ENCODE data around the gene MARVELD3. TPM values are rescaled to one million over a fixed set of nuclear protein-coding genes. Genes with fewer than 3 reads are reported as not detected.

Gene MARVELD3
- total and polyA plus RNA-seq, 2 of the 8 experiments (the other 6 are each of a cell fraction or from before 2014, with no cell fraction given) = 18.0 to 34.8 TPM

GRCh38 chr16:71626018-71626857, at the start of gene MARVELD3 (continued):
- TF ChIP-seq MAFK (IDR thresholded peaks at IDR 0.05; ENCODE audit: low read depth, low read length) (no peak), TCF12 (IDR thresholded peaks at IDR 0.05; ENCODE audit: low read depth, low read length) (no peak), CBX5 (IDR thresholded peaks at IDR 0.05; ENCODE audit: low read depth, low read length) (no peak), GTF2F1 (IDR thresholded peaks at IDR 0.05; ENCODE audit: borderline replicate concordance, low read depth, low read length) (peak; percentile 12; the same call in 1 of the 2 replicates), E2F6 (IDR thresholded peaks at IDR 0.05) (peak; percentile 93), KDM4A (IDR thresholded peaks at IDR 0.05; ENCODE audit: low read depth, low read length, severe bottlenecking) (peak; percentile 69), MAX (IDR thresholded peaks at IDR 0.05) (peak; percentile 94), USF2 (IDR thresholded peaks at IDR 0.05; ENCODE audit: low read length) (no peak), SP1 (IDR thresholded peaks at IDR 0.05; ENCODE audit: low read depth, low read length) (no peak), SAP30 (IDR thresholded peaks at IDR 0.05; ENCODE audit: insufficient read depth, insufficient replicate concordance, low read length) (no peak), TBP (IDR thresholded peaks at IDR 0.05; ENCODE audit: low read depth, low read length) (peak; percentile 83), HDAC2 (IDR thresholded peaks at IDR 0.05; ENCODE audit: borderline replicate concordance in 1 of 2, low read depth in 2 of 2, low read length in 2 of 2) (0 out of 4 replicates have a peak, but pooled peaks of 1 of the 2 experiments have one; percentile 8), BCL11A (IDR thresholded peaks at IDR 0.05; ENCODE audit: low read depth in 2 of 2, low read length in 2 of 2) (no peak), RNF2 (IDR thresholded peaks at IDR 0.05; ENCODE audit: borderline replicate concordance, low read depth, low read length, missing control alignments, poor library complexity, severe bottlenecking) (no peak), YY1 (IDR thresholded peaks at IDR 0.05; ENCODE audit: low read depth, low read length) (0 out of 2 replicates have a peak, but pooled peaks have one; percentile 14), HDAC6 (IDR thresholded peaks at IDR 0.05; ENCODE audit: low read depth, low read length) (no peak), CEBPB (IDR thresholded peaks at IDR 0.05; ENCODE audit: low read depth, low read length) (no peak), FOSL1 (IDR thresholded peaks at IDR 0.05; ENCODE audit: insufficient read depth, low read depth, low read length) (no peak), RAD21 (IDR thresholded peaks at IDR 0.05 in 1 of 2, conservative IDR thresholded peaks at IDR 0.05 in 1 of 2; ENCODE audit: low read depth in 2 of 2, low read length in 2 of 2) (no peak; a peak in 2 of 4 replicates), CTBP2 (IDR thresholded peaks at IDR 0.05; ENCODE audit: borderline replicate concordance, insufficient read depth, insufficient read length, low read length) (no peak)

Data from H1 (cell line).